GM12875 (cell line): ENCODE results near the gene HIPK2.

ENCODE experiments used
- H3K4me3 ChIP-seq: one replicate; pipeline ENCODE4 v1.5.1; 2011; ENCODE audit warnings: low read depth, low read length, control low read depth
- CTCF ChIP-seq: IDR thresholded peaks from 2 replicates; pipeline ENCODE4 v1.5.1; 2011; ENCODE audit warnings: low read depth, mild to moderate bottlenecking, control low read depth, inconsistent platforms, low read length, moderate library complexity, borderline replicate concordance; ENCODE audit not compliant: insufficient read depth

Gene HIPK2

GRCh38 chr7:139639563-139639962 lies 138.2 kb downstream of the HIPK2 start:
- TF ChIP-seq CTCF: no peak
- H3K4me3 ChIP-seq: no peak overlapping the region

GRCh38 chr7:139635526-139636302 lies 142.1 kb downstream of the HIPK2 start:
- H3K4me3 ChIP-seq: no peak overlapping the region
- TF ChIP-seq CTCF: no peak

GRCh38 chr7:139634087-139634486 lies 143.7 kb downstream of the HIPK2 start:
- H3K4me3 ChIP-seq: no peak overlapping the region
- no peak for TF ChIP-seq CTCF

- H3K4me3 ChIP-seq: no peak overlapping the region
- no peak for TF ChIP-seq CTCF
Measured at GRCh38 chr7:139631520-139632031, 146.2 kb downstream of the HIPK2 start.

- no peak overlapping the region for H3K4me3 ChIP-seq
- no peak for TF ChIP-seq CTCF
Measured at GRCh38 chr7:139630643-139631519, 146.9 kb downstream of the HIPK2 start.

- TF ChIP-seq CTCF: no peak
- H3K4me3 ChIP-seq: no peak overlapping the region
Measured at GRCh38 chr7:139629392-139630082, 148.3 kb downstream of the HIPK2 start.
